ENCODE results near the gene RASSF1.
A peak's percentile ranks its signal among the peaks of the same experiment; 100 is the strongest.

RASSF1 gene

DNA sequence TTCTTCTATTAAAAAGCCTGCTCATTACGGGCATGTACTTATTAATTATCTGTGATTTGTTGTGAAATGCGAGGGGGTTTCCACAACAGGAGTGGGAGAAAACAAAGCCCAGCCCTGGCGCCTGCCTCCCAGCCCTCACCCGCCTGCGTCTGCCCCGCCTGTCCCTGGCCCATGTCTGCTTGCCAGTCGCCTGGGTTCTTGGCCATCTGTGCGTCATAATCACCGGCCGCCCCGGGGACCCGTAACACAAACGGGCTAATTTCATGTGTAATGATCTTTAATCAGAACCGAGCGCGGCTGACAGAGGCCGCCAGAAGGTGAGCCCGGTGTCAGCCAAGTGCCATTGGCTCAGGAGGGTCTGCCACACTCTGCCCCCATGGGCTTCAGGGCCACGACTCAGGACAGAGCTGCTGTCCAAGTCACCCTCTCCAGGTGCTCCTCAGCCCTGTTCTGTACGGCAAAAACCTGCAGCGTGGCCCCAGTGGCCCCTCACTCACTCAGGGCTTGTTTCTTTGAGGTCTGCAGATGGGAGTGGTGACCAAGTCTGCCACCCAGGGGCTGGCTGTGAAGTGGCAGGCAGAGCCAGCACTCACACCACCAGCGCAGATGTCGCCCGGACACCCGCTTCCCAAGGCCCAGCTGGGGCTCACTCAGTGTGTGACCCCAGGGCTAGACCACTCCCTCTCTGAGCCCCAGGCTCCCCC lies 47.5 kb upstream of the RASSF1 start:
- no peaks in the 10 kb centered on the region for H3K9me3 ChIP-seq (ENCODE audit: insufficient read depth, low read length, severe bottlenecking)
- ATAC-seq (ENCODE audit: insufficient read depth, low read depth) (0 out of 3 replicates have a peak, but pooled peaks have one; percentile 45), DNase-seq (no peak)
- no peak for TF ChIP-seq EZH2 (IDR thresholded peaks at IDR 0.05; ENCODE audit: borderline replicate concordance, low read depth, low read length, severe bottlenecking)
- TF ChIP-seq, protein P1, sequence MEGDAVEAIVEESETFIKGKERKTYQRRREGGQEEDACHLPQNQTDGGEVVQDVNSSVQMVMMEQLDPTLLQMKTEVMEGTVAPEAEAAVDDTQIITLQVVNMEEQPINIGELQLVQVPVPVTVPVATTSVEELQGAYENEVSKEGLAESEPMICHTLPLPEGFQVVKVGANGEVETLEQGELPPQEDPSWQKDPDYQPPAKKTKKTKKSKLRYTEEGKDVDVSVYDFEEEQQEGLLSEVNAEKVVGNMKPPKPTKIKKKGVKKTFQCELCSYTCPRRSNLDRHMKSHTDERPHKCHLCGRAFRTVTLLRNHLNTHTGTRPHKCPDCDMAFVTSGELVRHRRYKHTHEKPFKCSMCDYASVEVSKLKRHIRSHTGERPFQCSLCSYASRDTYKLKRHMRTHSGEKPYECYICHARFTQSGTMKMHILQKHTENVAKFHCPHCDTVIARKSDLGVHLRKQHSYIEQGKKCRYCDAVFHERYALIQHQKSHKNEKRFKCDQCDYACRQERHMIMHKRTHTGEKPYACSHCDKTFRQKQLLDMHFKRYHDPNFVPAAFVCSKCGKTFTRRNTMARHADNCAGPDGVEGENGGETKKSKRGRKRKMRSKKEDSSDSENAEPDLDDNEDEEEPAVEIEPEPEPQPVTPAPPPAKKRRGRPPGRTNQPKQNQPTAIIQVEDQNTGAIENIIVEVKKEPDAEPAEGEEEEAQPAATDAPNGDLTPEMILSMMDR (IDR thresholded peaks at IDR 0.05; ENCODE audit: borderline replicate concordance, extremely low read depth, low read length, poor library complexity, severe bottlenecking), result peak; percentile 44
- no peak overlapping the region for H3K4me2 ChIP-seq (ENCODE audit: insufficient read depth, low read length)
- no peaks in the 10 kb centered on the region for H3K27me3 ChIP-seq (ENCODE audit: insufficient read depth, low read length, poor library complexity)
- H3K9ac ChIP-seq (ENCODE audit: low read depth, low read length), result no peak overlapping the region
- H3K79me2 ChIP-seq (ENCODE audit: insufficient read depth, low read length), result no peaks in the 10 kb centered on the region
- H3K4me3 ChIP-seq (ENCODE audit: low read depth in 1 of 2, low read length in 2 of 2), result no peak overlapping the region
- no peaks in the 10 kb centered on the region for H3K4me1 ChIP-seq (ENCODE audit: insufficient read depth, low read length)
- H3K27ac ChIP-seq (ENCODE audit: low read length), result no peak overlapping the region
- H2AFZ ChIP-seq (ENCODE audit: low read depth, low read length), result no peak overlapping the region
- no peaks in the 10 kb centered on the region for H3K36me3 ChIP-seq (ENCODE audit: insufficient read depth, low read length)
- peaks cover 9% of the 10 kb centered on the region; the same call in 1 of the 2 replicates for H4K20me1 ChIP-seq (ENCODE audit: insufficient read depth, low read length)

DNA sequence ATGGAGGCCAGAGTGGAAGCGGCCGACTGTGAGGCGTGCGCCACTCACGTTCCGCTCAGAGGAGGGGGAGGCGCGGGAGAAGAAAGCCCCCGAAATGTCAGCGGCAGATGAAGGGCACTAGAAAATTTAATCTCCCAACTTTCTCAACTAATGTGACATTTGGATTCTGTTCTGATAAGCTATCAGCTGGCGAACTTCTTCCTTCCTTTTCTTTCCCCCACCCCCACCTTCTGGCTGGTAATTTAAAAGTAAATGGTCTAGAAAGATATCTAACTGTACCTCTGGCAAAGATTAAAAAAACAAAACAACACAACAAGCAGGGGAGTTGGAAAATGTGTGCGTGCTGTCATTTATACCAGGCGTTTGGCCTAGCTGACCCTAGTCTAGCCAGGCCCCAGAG lies 45.1 kb upstream of the RASSF1 start:
- Histone ChIP-seq H3K27me3 (ENCODE audit: insufficient read depth, low read length, poor library complexity) (no peaks in the 10 kb centered on the region), H3K4me1 (ENCODE audit: insufficient read depth, low read length) (no peaks in the 10 kb centered on the region), H4K20me1 (ENCODE audit: insufficient read depth, low read length) (peaks cover 9% of the 10 kb centered on the region; the same call in 1 of the 2 replicates), H3K9me3 (ENCODE audit: insufficient read depth, low read length, severe bottlenecking) (no peaks in the 10 kb centered on the region), H3K4me2 (ENCODE audit: insufficient read depth, low read length) (no peak overlapping the region), H3K9ac (ENCODE audit: low read depth, low read length) (no peak overlapping the region), H3K36me3 (ENCODE audit: insufficient read depth, low read length) (no peaks in the 10 kb centered on the region), H3K27ac (ENCODE audit: low read length) (no peak overlapping the region), H2AFZ (ENCODE audit: low read depth, low read length) (no peak overlapping the region), H3K79me2 (ENCODE audit: insufficient read depth, low read length) (no peaks in the 10 kb centered on the region), H3K4me3 (ENCODE audit: low read depth in 1 of 2, low read length in 2 of 2) (no peak overlapping the region)
- DNase-seq, result no peak
- no peak for TF ChIP-seq EZH2 (IDR thresholded peaks at IDR 0.05; ENCODE audit: borderline replicate concordance, low read depth, low read length, severe bottlenecking)
- TF ChIP-seq, protein P1 (IDR thresholded peaks at IDR 0.05; ENCODE audit: borderline replicate concordance, extremely low read depth, low read length, poor library complexity, severe bottlenecking), result no peak
- no peak for ATAC-seq (ENCODE audit: insufficient read depth, low read depth)

DNA sequence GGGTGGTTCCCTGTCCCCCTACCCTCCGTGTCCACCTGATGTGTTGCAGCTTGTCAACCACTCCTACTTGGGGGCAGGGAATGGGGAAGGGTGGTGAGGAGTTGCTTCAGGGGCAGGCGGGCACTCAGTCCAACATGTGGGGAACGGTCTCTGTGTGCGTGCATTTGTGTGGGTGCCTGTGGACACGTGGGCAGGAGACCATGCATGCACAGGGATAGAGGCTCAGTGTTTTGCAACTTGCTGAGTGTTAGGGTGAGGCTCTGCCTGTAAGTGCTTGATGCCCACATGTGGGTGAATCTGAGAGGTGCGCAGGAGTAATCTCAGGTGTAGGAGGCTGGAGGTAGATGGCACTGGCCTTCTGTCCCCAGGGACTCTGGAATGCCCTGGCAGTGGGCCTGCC lies 43.1 kb upstream of the RASSF1 start:
- ATAC-seq (ENCODE audit: insufficient read depth, low read depth) (no peak), DNase-seq (no peak)
- no peaks in the 10 kb centered on the region for H3K9me3 ChIP-seq (ENCODE audit: insufficient read depth, low read length, severe bottlenecking)
- TF ChIP-seq, protein P1 (IDR thresholded peaks at IDR 0.05; ENCODE audit: borderline replicate concordance, extremely low read depth, low read length, poor library complexity, severe bottlenecking), result no peak
- no peak for TF ChIP-seq EZH2 (IDR thresholded peaks at IDR 0.05; ENCODE audit: borderline replicate concordance, low read depth, low read length, severe bottlenecking)
- H3K4me3 ChIP-seq (ENCODE audit: low read depth in 1 of 2, low read length in 2 of 2), result no peak overlapping the region
- H3K27me3 ChIP-seq (ENCODE audit: insufficient read depth, low read length, poor library complexity), result no peaks in the 10 kb centered on the region
- no peak overlapping the region for H3K9ac ChIP-seq (ENCODE audit: low read depth, low read length)
- H4K20me1 ChIP-seq (ENCODE audit: insufficient read depth, low read length), result peaks cover 9% of the 10 kb centered on the region; the same call in 1 of the 2 replicates
- H3K4me1 ChIP-seq (ENCODE audit: insufficient read depth, low read length), result no peaks in the 10 kb centered on the region
- no peak overlapping the region for H3K27ac ChIP-seq (ENCODE audit: low read length)
- no peaks in the 10 kb centered on the region for H3K79me2 ChIP-seq (ENCODE audit: insufficient read depth, low read length)
- no peak overlapping the region for H2AFZ ChIP-seq (ENCODE audit: low read depth, low read length)
- H3K4me2 ChIP-seq (ENCODE audit: insufficient read depth, low read length), result no peak overlapping the region
- no peaks in the 10 kb centered on the region for H3K36me3 ChIP-seq (ENCODE audit: insufficient read depth, low read length)

All from DND-41 (cell line).